Nephron progenitor cell (in vitro differentiated cells): Measurements from ENCODE around the gene ARHGEF7.

ENCODE experiments used
- DNase-seq: peaks from one replicate; pipeline ENCODE4 v3.0.0; 2021
- H3K27ac Mint-ChIP-seq: 2 replicates; pipeline ENCODE4 v1.8.0; 2021; ENCODE audit warnings: mild to moderate bottlenecking, moderate library complexity, mixed read lengths
- H3K27me3 Mint-ChIP-seq: 2 replicates; pipeline ENCODE4 v1.8.0; 2021; ENCODE audit warnings: mild to moderate bottlenecking, low read depth, mixed read lengths; ENCODE audit not compliant: poor library complexity
- H3K36me3 Mint-ChIP-seq: 2 replicates; pipeline ENCODE4 v1.8.0; 2021; ENCODE audit warnings: low read depth, mixed read lengths
- H3K4me1 Mint-ChIP-seq: 2 replicates; pipeline ENCODE4 v1.8.0; 2021; ENCODE audit warnings: mixed read lengths
- H3K4me3 Mint-ChIP-seq: 2 replicates; pipeline ENCODE4 v1.8.0; 2021; ENCODE audit warnings: mild to moderate bottlenecking, moderate library complexity, mixed read lengths
- H3K9me3 Mint-ChIP-seq: 2 replicates; pipeline ENCODE4 v1.8.0; 2021; ENCODE audit warnings: mild to moderate bottlenecking, moderate library complexity, mixed read lengths
- CTCF ChIP-seq: fragments of 200-600 bp; sonication (generic); IDR thresholded peaks from 2 replicates; pipeline ENCODE4 v1.5.0; 2021; ENCODE audit warnings: antibody characterized with exemption

ARHGEF7 gene

DNA sequence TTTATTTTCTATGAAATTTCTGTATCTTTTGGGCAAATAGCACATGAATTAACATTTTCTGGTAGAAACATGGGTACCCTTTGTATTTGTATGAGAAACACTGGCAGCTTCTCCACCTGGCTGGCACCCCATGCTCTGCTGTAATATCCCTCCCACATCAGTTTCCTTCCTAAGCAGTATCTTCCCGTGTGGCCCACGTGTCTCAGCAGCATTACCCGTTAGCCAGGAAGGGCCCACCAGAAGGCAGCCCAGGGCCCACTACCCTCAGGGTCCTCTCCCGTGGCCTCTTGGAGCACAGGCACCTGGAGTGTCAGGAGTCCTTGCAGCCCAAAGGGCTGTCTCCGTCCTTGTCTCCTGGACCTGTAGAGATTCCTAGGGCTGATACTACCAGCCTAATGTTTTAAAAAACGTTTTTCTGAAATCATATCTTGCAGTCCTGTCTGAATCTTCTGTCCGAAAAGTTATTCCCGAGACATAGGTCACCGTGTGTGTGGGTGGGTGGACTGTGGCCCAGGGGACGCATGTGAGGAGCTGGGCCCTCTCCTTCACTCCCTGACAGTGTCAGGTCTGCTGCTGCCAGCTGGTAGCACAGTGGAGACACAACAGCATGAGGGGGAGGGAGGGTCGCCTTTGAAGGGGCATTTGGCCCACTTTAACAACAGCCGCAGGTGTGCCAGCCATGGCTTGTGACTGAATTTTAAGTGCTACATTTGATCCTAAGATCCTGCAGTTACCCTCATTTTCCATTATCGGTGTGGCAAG, 183.3 kb downstream of the ARHGEF7 start:
- H3K27ac Mint-ChIP-seq: no peak overlapping the region
- no peak for DNase-seq
- H3K27me3 Mint-ChIP-seq: no peaks in the 10 kb centered on the region
- no peaks in the 10 kb centered on the region for H3K9me3 Mint-ChIP-seq
- no peaks in the 10 kb centered on the region for H3K4me1 Mint-ChIP-seq
- no peak for TF ChIP-seq CTCF
- peaks cover 37% of the 10 kb centered on the region for H3K36me3 Mint-ChIP-seq
- H3K4me3 Mint-ChIP-seq: no peak overlapping the region

DNA sequence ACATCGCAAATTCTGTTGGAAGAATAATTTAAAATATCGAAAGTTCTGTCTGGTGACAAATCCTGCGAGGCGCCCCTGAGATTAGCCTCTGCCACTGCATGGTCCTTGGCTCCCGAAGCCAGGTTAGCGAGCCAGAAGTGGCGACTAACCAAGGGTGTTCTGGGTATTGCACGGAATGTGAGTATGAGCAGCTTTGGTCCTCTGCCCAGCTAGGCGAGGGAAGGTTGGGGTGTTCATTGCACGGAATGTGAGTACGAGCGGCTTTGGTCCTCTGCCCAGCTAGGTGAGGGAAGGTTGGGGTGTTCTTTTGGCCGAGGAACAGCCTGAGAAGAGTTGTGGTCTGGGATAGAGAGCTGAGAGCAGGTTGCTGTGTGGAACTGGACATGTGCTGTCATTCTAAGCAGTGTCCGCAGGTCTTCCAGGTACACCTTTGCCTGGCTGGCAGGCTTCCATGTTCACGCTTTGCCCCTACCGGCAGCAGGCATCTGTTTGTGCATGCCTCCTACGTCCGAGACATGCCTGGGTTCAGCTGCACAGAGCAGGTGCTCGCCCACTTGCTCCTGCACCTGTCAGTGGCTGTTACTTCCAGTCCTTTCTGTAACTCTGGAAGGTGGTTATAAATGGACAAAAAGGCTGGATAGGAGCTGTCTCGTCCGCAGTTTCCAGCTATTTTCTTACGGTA, 187.1 kb downstream of the ARHGEF7 start:
- DNase-seq: no peak
- peaks cover 71% of the 10 kb centered on the region for H3K36me3 Mint-ChIP-seq
- H3K4me1 Mint-ChIP-seq: no peaks in the 10 kb centered on the region
- H3K27ac Mint-ChIP-seq: peak overlapping the region; percentile 79
- no peak overlapping the region for H3K4me3 Mint-ChIP-seq
- no peak for TF ChIP-seq CTCF
- no peaks in the 10 kb centered on the region for H3K27me3 Mint-ChIP-seq
- H3K9me3 Mint-ChIP-seq: no peaks in the 10 kb centered on the region

DNA sequence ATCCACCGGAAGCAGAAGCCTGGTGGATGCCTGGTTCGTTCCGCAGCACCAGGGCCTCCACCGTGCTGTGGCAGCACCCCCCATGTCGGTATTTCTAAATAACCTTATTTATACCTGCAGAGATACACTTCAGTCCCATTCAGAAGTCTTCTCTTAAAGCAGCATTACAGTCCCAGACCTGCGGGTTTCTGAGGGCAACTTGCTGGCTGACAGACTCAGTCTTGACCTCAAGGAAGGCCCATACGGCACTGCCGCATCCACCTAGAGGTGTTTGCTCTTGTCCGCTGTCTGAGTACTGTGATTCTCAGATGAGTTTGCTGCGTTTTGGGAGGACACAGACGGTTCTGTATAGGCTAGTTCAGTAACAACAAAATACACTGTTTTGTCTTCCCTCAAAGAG, 188.4 kb downstream of the ARHGEF7 start:
- Mint-ChIP-seq H3K27me3 (no peaks in the 10 kb centered on the region), H3K27ac (no peak overlapping the region), H3K36me3 (peaks cover 77% of the 10 kb centered on the region), H3K4me1 (peaks cover under 1% of the 10 kb centered on the region), H3K9me3 (peaks cover 5% of the 10 kb centered on the region), H3K4me3 (no peak overlapping the region)
- TF ChIP-seq CTCF: no peak
- no peak for DNase-seq

DNA sequence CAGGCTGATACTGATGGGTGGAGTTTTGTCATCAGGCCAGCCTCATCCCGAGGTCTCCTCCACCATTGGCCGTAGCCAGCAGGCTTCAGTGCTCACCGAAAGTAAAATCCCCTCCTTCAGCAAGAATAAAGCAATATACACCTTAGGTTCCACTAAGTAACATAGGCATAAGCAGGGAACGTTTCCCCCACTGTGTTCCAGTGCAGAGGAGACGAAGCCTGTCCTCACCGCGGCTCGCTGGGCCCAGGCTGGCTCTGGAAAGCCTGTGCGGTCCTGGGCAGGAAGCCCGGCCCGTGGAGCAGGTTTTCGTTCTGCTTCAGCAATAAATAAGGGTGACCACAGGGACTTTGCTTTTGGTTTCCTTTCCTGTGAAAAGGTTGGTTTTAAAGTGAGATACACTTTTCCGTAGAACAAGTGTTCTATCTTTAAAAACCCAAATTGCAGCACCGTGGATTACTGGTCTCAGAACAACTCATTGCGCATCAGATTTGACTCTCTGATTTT, 189.0 kb downstream of the ARHGEF7 start:
- H3K27me3 Mint-ChIP-seq: no peaks in the 10 kb centered on the region

GRCh38 chr13:111304603-111305289, 189.6 kb downstream of the ARHGEF7 start:
- Mint-ChIP-seq H3K4me3 (no peak overlapping the region), H3K36me3 (peaks cover 89% of the 10 kb centered on the region), H3K4me1 (peaks cover 8% of the 10 kb centered on the region), H3K27ac (peak overlapping the region; percentile 63), H3K9me3 (peaks cover 14% of the 10 kb centered on the region), H3K27me3 (no peaks in the 10 kb centered on the region)
- no peak for DNase-seq
- TF ChIP-seq CTCF: no peak

More for the DNA sequence above, 189.0 kb downstream of the ARHGEF7 start:
- Mint-ChIP-seq H3K27ac (no peak overlapping the region), H3K4me1 (peaks cover 6% of the 10 kb centered on the region), H3K36me3 (peaks cover 82% of the 10 kb centered on the region), H3K4me3 (no peak overlapping the region), H3K9me3 (peaks cover 8% of the 10 kb centered on the region)
- no peak for DNase-seq
- TF ChIP-seq CTCF: no peak
